OCI-LY7 (cell line): ENCODE data around the gene SMIM17. TPM values are rescaled to one million over a fixed set of nuclear protein-coding genes. Genes with fewer than 3 reads are reported as not detected.

Source experiments
- BruUV-seq: library from RNA; stranded (reverse); fragments of 400-500 nt; replicated peaks from 2 replicates; lab custom pipeline; 2021; lab: Mats Ljungman, UMichigan
- CTCF ChIA-PET: fragments of 300-600 bp; sonication (Branson Sonifier 250); formaldehyde crosslinking; loops from one replicate; lab custom pipeline; 2022; ENCODE audit warnings: antibody characterized with exemption; ENCODE audit not compliant: unreplicated experiment; lab: Charles Lee
- POLR2A ChIA-PET: fragments of 300-600 bp; sonication (Branson Sonifier 250); formaldehyde crosslinking; loops from one replicate; lab custom pipeline; 2022; ENCODE audit warnings: antibody characterized with exemption; lab: Charles Lee
- DNase-seq: peaks from one replicate; pipeline ENCODE4 v3.0.0-alpha.2; 2015; ENCODE audit warnings: low spot score
- H2AFZ ChIP-seq: fragments of 200-600 bp; sonication (generic), shearing (Covaris generic); 2 replicates; pipeline ENCODE4 v1.6.1; 2014; ENCODE audit warnings: mild to moderate bottlenecking, antibody characterized with exemption, low read length, moderate library complexity
- H3K27ac ChIP-seq: fragments of 200-600 bp; sonication (generic); 2 replicates; pipeline ENCODE4 v1.5.1; 2014; ENCODE audit warnings: mixed run types, low read depth, mild to moderate bottlenecking, moderate library complexity, low read length, inconsistent platforms; ENCODE audit not compliant: poor library complexity, severe bottlenecking
- H3K36me3 ChIP-seq: fragments of 200-600 bp; sonication (generic); 2 replicates; pipeline ENCODE4 v1.6.1; 2014; ENCODE audit warnings: mild to moderate bottlenecking, antibody characterized with exemption, low read length, moderate library complexity, mixed read lengths; ENCODE audit not compliant: insufficient read depth
- H3K4me1 ChIP-seq: fragments of 200-600 bp; sonication (generic); 2 replicates; pipeline ENCODE4 v1.5.1; 2014; ENCODE audit warnings: mild to moderate bottlenecking, low read length; ENCODE audit not compliant: insufficient read depth, poor library complexity, severe bottlenecking
- H3K4me2 ChIP-seq: fragments of 200-600 bp; sonication (generic); 2 replicates; pipeline ENCODE4 v1.6.1; 2014; ENCODE audit warnings: mild to moderate bottlenecking, low read length
- H3K4me3 ChIP-seq: fragments of 200-600 bp; sonication (generic); 2 replicates; pipeline ENCODE4 v1.5.1; 2014; ENCODE audit warnings: mild to moderate bottlenecking, low read depth, low read length; ENCODE audit not compliant: poor library complexity, severe bottlenecking
- H3K79me2 ChIP-seq: fragments of 200-600 bp; sonication (generic); 2 replicates; pipeline ENCODE4 v1.6.1; 2016; ENCODE audit warnings: low read depth, mild to moderate bottlenecking, low read length, moderate library complexity, mixed read lengths; ENCODE audit not compliant: insufficient read depth
- H3K9me2 ChIP-seq: fragments of 200-600 bp; sonication (generic); 2 replicates; pipeline ENCODE4 v1.6.1; 2016; ENCODE audit warnings: mild to moderate bottlenecking, low read length, mixed read lengths; ENCODE audit not compliant: insufficient read depth
- H3K9me3 ChIP-seq: fragments of 200-600 bp; sonication (generic); 2 replicates; pipeline ENCODE4 v1.6.1; 2014; ENCODE audit warnings: mild to moderate bottlenecking, mixed run types, low read length, mixed read lengths
- H4K20me1 ChIP-seq: fragments of 200-600 bp; sonication (generic); 2 replicates; pipeline ENCODE4 v1.6.1; 2014; ENCODE audit warnings: mild to moderate bottlenecking, antibody characterized with exemption, low read length, moderate library complexity, mixed read lengths; ENCODE audit not compliant: insufficient read depth
- EZH2phosphoT487 ChIP-seq: fragments of 200-600 bp; sonication (generic); IDR thresholded peaks from 2 replicates; pipeline ENCODE4 v1.6.1; 2018; ENCODE audit warnings: low read depth, borderline replicate concordance, mild to moderate bottlenecking, mixed run types, antibody characterized with exemption, low read length, moderate library complexity, mixed read lengths
- intact Hi-C: fragments of 100-400 bp; cut with micrococcal nuclease; formaldehyde crosslinking; loops from one replicate; pipeline ENCODE4 v1.10.0; 2022; ENCODE audit not compliant: unreplicated experiment
- total RNA-seq, 2 experiments: library from RNA; depleted of rRNA in 1 of 2; stranded (reverse); fragments of >200 nt in 1 of 2; shearing (Covaris generic) in 1 of 2; gene quantifications; 2 replicates each; pipeline ENCODE4 v1.2.3, GENCODE V29; 2014 to 2022
- TF ChIP-seq, protein P1 (sequence below): fragments of 200-600 bp; sonication (generic); conservative IDR thresholded peaks from 2 replicates; pipeline ENCODE4 v1.5.1; 2014; ENCODE audit warnings: mild to moderate bottlenecking, antibody characterized with exemption, low read length, moderate library complexity, mixed read lengths

SMIM17 gene
- total RNA-seq, 2 experiments from 2014 or later, result not detected

DNA sequence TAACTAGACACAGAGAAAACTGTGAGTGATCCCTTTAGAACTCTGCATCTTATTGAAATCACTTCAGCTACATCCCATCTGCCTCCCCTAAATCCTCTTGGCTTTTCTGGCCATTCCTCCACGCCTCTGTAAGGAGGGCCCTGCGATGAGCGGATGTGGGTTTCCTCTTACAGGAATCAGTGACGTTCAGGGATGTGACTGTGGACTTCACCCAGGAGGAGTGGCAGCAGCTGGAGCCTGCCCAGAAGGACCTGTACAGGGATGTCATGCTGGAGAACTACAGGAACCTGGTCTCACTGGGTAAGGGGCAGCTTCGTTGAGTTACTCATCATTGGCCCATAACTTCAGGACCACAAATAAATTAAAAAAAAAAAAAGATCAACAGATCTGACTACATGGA, 29.3 kb upstream of the SMIM17 start:
- no peak for DNase-seq
- ChIA-PET CTCF (no interaction called here), POLR2A (no interaction called here)
- intact Hi-C loops, result no loop called here
- no peak overlapping the region for H3K4me2 ChIP-seq
- H3K4me1 ChIP-seq, result no peaks in the 10 kb centered on the region
- H3K27ac ChIP-seq, result no peak overlapping the region
- no peak overlapping the region for H2AFZ ChIP-seq
- H3K79me2 ChIP-seq, result no peaks in the 10 kb centered on the region
- no peak overlapping the region for H3K4me3 ChIP-seq
- TF ChIP-seq, protein P1, sequence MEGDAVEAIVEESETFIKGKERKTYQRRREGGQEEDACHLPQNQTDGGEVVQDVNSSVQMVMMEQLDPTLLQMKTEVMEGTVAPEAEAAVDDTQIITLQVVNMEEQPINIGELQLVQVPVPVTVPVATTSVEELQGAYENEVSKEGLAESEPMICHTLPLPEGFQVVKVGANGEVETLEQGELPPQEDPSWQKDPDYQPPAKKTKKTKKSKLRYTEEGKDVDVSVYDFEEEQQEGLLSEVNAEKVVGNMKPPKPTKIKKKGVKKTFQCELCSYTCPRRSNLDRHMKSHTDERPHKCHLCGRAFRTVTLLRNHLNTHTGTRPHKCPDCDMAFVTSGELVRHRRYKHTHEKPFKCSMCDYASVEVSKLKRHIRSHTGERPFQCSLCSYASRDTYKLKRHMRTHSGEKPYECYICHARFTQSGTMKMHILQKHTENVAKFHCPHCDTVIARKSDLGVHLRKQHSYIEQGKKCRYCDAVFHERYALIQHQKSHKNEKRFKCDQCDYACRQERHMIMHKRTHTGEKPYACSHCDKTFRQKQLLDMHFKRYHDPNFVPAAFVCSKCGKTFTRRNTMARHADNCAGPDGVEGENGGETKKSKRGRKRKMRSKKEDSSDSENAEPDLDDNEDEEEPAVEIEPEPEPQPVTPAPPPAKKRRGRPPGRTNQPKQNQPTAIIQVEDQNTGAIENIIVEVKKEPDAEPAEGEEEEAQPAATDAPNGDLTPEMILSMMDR, result no peak
- no peak for TF ChIP-seq EZH2phosphoT487
- H3K9me2 ChIP-seq, result no peaks in the 10 kb centered on the region
- H4K20me1 ChIP-seq, result no peaks in the 10 kb centered on the region
- 0 out of 2 replicates have a peak, but pooled peaks cover 8% of the 10 kb centered on the region for H3K36me3 ChIP-seq
- BruUV-seq, result no TSS peak
- peaks cover 16% of the 10 kb centered on the region; the same call in 1 of the 2 replicates for H3K9me3 ChIP-seq

DNA sequence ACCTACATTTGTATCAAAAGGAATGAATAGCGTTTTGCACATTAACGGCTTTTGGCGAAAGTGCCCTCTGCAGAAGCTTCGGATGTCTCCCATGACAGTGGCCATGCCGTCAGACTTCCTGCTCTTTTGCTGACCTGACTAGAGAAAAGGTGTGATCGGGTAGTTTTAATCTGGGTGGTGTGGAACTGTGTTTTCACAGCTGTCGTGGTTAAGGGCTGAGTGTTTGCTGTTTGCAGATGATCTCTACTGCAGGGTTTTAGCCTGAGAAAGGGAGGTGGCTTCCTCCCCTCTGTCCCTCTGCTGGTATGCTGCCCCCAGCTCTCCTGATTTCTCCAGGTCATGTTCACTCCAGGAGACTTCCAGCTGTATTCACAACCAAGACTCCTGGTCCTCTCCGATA, 25.4 kb upstream of the SMIM17 start:
- no peak overlapping the region for H3K27ac ChIP-seq

DNA sequence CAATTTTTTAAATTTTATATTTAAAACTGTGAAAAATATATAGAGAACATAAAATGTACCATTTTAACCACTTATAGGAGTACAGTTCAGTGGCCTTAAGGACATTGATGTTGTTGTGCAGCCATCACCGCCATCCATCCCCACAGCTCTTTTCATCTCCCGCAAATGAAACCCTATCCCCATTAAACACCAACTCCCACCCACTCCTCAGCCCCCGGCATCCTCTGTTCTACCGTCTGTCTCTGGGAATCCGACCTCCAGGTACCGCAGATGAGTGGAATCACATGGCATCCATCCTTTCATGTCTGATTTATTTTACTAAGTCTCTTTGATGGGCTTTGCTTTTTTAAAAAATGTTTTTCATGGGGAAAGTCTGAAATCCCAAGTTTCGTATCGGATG, 23.8 kb upstream of the SMIM17 start:
- ChIA-PET POLR2A (no interaction called here), CTCF (no interaction called here)
- no TSS peak for BruUV-seq
- no peak overlapping the region for H3K4me3 ChIP-seq
- H3K9me3 ChIP-seq, result peaks cover 7% of the 10 kb centered on the region; the same call in 1 of the 2 replicates
- no peak overlapping the region for H3K27ac ChIP-seq
- no peak for TF ChIP-seq EZH2phosphoT487
- TF ChIP-seq, protein P1, result no peak
- no peaks in the 10 kb centered on the region for H3K4me1 ChIP-seq
- DNase-seq, result no peak
- intact Hi-C loops, result no loop called here
- no peak overlapping the region for H3K4me2 ChIP-seq
- H3K79me2 ChIP-seq, result no peaks in the 10 kb centered on the region
- no peak overlapping the region for H2AFZ ChIP-seq
- H3K36me3 ChIP-seq, result peaks cover 14% of the 10 kb centered on the region; the same call in 1 of the 2 replicates
- no peaks in the 10 kb centered on the region for H4K20me1 ChIP-seq
- no peaks in the 10 kb centered on the region for H3K9me2 ChIP-seq

More for the DNA sequence above, 25.4 kb upstream of the SMIM17 start:
- no TSS peak for BruUV-seq
- Histone ChIP-seq H3K36me3 (peaks cover 8% of the 10 kb centered on the region; the same call in 1 of the 2 replicates), H3K9me2 (no peaks in the 10 kb centered on the region), H3K4me3 (no peak overlapping the region), H3K4me2 (no peak overlapping the region), H3K4me1 (no peaks in the 10 kb centered on the region), H3K79me2 (no peaks in the 10 kb centered on the region), H2AFZ (no peak overlapping the region), H3K9me3 (peaks cover 7% of the 10 kb centered on the region; the same call in 1 of the 2 replicates), H4K20me1 (no peaks in the 10 kb centered on the region)
- POLR2A ChIA-PET, result interaction anchor here (0.7 kb wide), 1 partner anchor 206 kb away, joined by 3 read pairs; no protein-coding TSS in a partner anchor
- intact Hi-C loops, result no loop called here
- no peak for DNase-seq
- CTCF ChIA-PET, result no interaction called here
- TF ChIP-seq, protein P1, result no peak
- TF ChIP-seq EZH2phosphoT487, result no peak
